Jurkat, Clone E6-1 (cell line): ENCODE data around the gene XPO4.
"Not testable (repeated sequence)": the region's sequence is repeated elsewhere in the genome, so short reads cannot be mapped to it uniquely, and the experiment has no call there.

Source experiments
- DNase-seq: peaks from one replicate; pipeline ENCODE4 v3.0.0-alpha.2; 2011; ENCODE audit warnings: low read depth, low spot score
- H3K4me3 ChIP-seq: 2 replicates; pipeline ENCODE4 v1.5.1; 2011; ENCODE audit warnings: mild to moderate bottlenecking, low read length, control low read depth, moderate library complexity

Gene XPO4

DNA sequence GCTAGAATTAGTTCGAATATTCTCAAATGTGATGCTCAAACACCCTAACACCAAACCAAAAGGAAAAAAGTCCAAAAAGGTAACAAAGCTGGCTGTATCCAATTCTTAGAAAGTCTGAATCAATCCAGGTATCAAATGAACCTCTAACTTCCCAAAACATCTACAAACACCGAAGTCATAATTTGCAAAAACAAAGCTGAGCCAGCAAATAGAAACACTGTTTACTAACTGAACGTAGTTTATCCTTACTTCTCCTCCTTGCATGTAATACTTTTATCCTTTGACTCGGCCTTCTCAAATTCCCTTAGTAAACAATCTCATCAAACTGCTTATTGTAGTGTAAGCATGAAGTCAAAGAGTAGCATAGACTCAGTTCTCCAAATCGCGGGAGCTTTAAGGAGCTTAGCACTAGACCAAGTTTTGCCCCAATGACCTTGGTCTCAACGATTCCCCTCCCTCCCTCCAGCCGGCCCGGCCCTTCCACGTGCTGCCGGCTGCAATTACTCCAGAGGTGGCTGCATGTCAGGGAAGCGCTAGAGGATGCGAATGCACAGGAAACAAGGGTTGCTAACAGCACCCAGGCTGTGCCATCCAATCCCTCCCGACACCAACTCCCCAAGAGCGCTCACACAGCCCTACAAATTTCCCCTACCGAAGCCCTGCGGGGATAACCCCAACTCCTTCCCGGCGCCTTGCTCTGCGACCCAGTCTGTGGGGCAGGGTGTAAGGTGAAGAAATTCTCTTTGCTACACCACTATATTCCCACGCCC, 693 bp downstream of the XPO4 start:
- no peak for DNase-seq
- H3K4me3 ChIP-seq: peak overlapping the region; percentile 96

DNA sequence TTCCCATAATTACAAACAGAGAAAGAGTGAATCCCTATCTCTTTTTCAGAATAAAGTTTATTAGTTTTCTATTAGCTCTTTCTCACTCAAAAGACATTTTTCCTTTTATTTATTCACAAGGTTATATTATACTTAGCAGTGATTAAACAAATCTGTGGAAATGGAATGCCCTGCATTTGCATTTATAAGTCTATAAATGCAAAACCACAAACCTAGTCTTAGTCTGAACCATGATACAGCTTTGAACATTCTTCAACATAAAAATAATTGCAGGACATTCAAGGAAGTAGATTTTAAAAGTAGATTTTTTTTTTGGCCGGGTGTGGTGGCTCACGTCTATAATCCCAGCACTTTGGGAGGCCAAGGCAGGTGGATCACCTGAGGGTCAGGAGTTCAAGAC, 8.3 kb downstream of the XPO4 start:
- H3K4me3 ChIP-seq: no peak overlapping the region
- no peak for DNase-seq

DNA sequence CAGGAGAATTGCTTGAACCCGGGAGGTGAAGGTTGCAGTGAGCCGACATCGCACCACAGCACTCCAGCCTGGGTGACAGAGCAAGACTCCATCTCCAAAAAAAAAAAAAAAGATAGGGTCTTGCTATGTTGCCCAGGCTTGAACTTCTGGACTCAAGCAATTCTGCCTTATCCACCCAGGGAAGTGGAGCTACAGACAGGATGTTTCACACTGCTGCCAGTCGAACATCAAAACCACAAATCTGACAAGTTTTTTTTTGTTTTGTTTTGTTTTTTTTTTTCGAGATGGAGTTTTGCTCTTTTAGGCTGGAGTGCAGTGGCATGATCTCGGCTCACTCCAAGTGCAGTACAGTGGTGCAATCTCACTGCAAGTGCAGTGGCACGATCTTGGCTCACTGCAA, 10.8 kb downstream of the XPO4 start:
- peak; percentile 48 for DNase-seq
- no peak overlapping the region for H3K4me3 ChIP-seq

DNA sequence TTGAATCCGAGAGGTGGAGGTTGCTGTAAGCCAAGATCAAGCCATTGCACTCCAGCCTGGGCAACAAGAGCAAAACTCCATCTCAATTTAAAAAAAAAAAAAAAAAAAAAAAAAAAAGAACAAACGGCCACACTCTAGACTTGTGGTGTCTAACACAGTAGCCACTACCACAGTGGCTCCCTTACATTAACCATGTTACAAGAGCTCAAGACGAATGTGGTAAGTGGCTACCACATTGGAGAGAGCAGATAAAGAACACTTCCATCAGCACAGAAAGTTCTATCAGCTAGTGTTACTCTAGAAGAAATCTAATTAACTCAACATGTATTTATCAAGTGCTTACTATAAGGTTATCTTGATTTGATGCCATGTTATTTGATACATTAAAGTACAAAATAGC, 11.5 kb downstream of the XPO4 start:
- H3K4me3 ChIP-seq: no peak overlapping the region
- DNase-seq: no peak

- not testable (repeated sequence) for H3K4me3 ChIP-seq, DNase-seq
These were observed 12.0 kb downstream of the XPO4 start for GRCh38 chr13:20890540-20890939.

GRCh38 chr13:20882206-20882605, 20.3 kb downstream of the XPO4 start:
- DNase-seq: no peak
- H3K4me3 ChIP-seq: no peak overlapping the region

DNA sequence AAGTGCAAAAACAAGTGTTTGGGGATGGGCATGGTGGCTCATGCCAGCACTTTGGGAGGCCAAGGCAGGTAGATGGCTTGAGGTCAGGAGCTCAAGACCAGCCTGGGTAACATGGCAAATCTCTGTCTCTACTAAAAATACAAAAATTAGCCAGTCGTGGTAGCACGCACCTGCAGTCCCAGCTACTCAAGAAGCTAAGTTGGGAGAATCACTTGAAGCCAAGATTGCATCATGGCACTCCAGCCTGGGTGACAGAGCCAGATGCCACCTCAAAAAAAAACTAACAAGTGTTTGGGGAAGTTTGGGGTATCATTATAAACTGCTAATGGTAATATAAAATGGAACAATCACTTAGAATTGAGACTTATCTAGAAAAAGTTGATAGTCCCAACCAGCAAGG, 24.6 kb downstream of the XPO4 start:
- no peak for DNase-seq

GRCh38 chr13:20876802-20877201, 25.7 kb downstream of the XPO4 start:
- not testable (repeated sequence) for H3K4me3 ChIP-seq, DNase-seq

More for the DNA sequence above, 24.6 kb downstream of the XPO4 start:
- H3K4me3 ChIP-seq: no peak overlapping the region

- DNase-seq, H3K4me3 ChIP-seq: not testable (repeated sequence)
These were observed 28.1 kb downstream of the XPO4 start for GRCh38 chr13:20874439-20874838.

GRCh38 chr13:20873348-20873747, 29.2 kb downstream of the XPO4 start:
- no peak overlapping the region for H3K4me3 ChIP-seq
- no peak for DNase-seq

- no peak for DNase-seq
- no peak overlapping the region for H3K4me3 ChIP-seq
These were observed 31.7 kb downstream of the XPO4 start for GRCh38 chr13:20870829-20871228.

DNA sequence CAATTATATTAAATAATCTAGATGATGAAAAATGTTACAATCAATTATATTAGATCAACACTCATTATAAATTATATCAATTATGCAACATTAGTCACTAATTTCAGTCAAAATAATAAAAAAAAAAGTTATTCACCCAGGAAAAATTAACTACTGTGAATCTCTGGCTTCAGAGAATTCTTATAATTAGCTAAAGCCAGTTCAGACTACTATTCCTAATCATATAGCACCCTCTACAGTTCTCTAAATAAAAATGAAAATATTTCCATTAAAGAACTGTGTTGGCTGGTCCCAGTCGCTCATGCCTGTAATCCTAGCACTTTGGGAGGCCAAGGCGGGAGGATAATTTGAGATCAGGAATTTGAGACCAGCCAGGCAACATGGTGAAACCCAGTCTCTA, 33.0 kb downstream of the XPO4 start:
- no peak for DNase-seq
- H3K4me3 ChIP-seq: no peak overlapping the region

DNA sequence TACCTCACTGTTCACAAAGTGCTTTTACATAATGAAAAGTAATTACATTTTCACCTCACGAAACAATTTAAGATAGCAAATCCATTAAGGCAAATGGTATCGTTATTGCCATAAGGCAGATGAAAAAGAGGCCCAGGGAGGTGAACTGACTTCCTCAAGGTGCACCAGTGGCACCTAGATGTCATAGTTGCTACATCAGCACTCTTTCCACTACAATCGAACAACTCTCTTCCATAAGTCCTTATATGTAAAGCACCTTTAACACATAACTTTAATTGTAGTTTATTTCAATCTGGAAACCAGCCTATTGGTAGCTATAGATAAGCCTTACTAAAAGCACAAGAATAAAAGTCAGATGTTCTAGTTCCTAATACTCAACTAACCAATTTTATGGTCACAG, 35.1 kb downstream of the XPO4 start:
- no peak overlapping the region for H3K4me3 ChIP-seq
- no peak for DNase-seq

- DNase-seq, H3K4me3 ChIP-seq: not testable (repeated sequence)
These were observed 40.9 kb downstream of the XPO4 start for GRCh38 chr13:20861666-20862065.

- DNase-seq: no peak
- H3K4me3 ChIP-seq: no peak overlapping the region
These were observed 41.7 kb downstream of the XPO4 start for GRCh38 chr13:20860844-20861243.

DNA sequence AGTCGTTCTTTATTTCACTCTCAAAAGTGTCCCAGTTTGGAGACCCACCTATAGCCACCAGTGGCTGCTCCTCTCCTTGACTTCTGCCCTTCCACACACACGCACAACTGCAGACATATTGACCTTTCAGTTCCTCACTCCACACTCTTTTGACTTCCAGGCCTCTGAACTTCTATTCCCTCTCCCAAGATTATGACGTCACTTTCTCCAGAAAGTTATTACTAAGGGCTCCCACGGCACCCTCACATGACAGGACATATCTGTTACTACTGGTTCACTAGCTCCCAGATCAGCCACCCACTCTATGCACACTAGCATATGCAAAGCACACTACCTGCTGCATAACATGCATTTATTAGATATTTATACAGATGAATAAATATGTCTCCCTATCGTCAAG, 45.9 kb downstream of the XPO4 start:
- H3K4me3 ChIP-seq: no peak overlapping the region
- DNase-seq: no peak

DNA sequence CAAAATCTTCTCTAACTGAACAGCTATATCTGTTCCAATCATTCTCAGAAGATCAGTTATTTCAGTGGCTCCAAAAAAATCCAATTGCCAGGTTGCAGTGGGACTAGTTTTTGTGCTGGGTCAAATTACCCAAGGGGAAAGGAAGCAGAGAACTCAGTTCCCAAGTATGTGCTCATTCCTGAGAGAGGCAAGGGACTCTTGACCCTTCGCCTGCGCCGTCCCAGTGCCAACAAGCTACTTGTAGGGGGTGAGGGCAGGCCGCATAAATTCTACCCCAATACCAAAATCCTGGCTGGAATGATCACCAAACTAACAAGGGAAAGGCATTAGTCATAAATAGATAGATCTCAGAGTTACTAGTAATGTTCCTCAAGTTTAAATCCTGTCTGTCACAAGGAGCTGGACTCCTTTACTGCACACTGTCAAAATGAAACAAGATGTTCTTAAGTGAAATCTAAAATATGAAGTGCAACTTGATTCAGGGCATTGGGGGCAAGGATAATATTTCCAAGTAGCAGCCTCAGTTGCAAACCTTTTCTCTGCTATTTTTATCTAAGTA, 50.6 kb downstream of the XPO4 start:
- DNase-seq: no peak

GRCh38 chr13:20848944-20849343, 53.6 kb downstream of the XPO4 start:
- H3K4me3 ChIP-seq: no peak overlapping the region
- no peak for DNase-seq

More for the DNA sequence above, 50.6 kb downstream of the XPO4 start:
- no peak overlapping the region for H3K4me3 ChIP-seq

DNA sequence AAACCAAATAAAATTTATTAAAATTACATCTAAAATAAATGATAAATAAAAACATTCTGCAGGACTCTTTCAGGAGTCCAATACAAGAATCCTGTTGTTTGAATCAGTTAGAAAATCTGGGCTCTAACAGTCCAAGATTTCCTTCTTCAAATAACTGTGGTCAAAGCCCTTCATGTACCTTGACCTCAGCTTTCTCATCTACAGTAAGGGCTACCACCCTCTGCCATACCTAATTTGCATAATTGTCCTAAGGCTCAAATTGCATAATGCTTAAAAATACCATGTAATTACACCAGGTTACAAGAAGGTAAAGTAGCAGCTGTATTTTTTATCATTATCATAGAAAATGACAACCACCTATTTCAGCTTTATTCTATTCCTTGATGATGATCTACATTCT, 54.3 kb downstream of the XPO4 start:
- no peak for DNase-seq
- H3K4me3 ChIP-seq: no peak overlapping the region

GRCh38 chr13:20847296-20847695, 55.2 kb downstream of the XPO4 start:
- no peak for DNase-seq
- no peak overlapping the region for H3K4me3 ChIP-seq

DNA sequence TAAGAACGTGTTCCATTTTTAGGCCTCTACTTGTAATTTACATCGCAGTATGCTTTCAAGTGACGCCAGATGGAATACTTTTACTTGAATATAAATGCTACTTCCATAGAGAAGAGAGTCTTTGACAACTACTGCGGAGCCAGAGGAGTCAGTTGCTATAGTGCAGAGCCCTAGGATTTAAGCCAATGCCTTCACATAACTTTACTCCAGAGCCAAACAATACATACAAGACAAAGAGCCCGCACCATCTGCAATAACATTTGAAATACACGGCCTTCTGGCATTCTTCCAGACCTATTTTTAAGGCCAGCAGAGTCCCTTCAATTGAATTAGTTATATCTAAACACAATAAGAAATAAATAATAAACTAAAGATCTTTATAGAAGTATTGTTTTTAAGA, 59.4 kb downstream of the XPO4 start:
- no peak for DNase-seq
- no peak overlapping the region for H3K4me3 ChIP-seq
